ENCODE data around the gene SDHC.

- no peak for TF ChIP-seq CTCF (IDR thresholded peaks at IDR 0.05)
- no peak for TF ChIP-seq EP300 (IDR thresholded peaks at IDR 0.05)
Measured at GRCh38 chr1:161307230-161307768, 6.9 kb upstream of the SDHC start.

All from ovary (tissue), 3 donors.